Hepatocyte (in vitro differentiated cells): ENCODE measurements around the gene CYP2C19. TPM values are rescaled to one million over a fixed set of nuclear protein-coding genes. Genes with fewer than 3 reads are reported as not detected.

Experiments
- DNase-seq: peaks from one replicate; pipeline ENCODE4 v3.0.0-alpha.2; 2016; ENCODE audit warnings: low spot score
- H2AFZ ChIP-seq: fragments of 200-600 bp; sonication (generic); 2 replicates; pipeline ENCODE4 v1.6.0; 2016; ENCODE audit warnings: antibody characterized with exemption, mild to moderate bottlenecking
- H3K27ac ChIP-seq: fragments of 200-600 bp; sonication (generic); 2 replicates; pipeline ENCODE4 v1.5.1; 2016; ENCODE audit warnings: mild to moderate bottlenecking
- H3K27me3 ChIP-seq: fragments of 200-600 bp; sonication (generic); 2 replicates; pipeline ENCODE4 v1.6.1; 2016
- H3K36me3 ChIP-seq: fragments of 200-600 bp; sonication (generic); replicated peaks from 2 replicates; pipeline ENCODE4 v1.5.1; 2016; ENCODE audit warnings: low read depth; ENCODE audit not compliant: insufficient read depth
- H3K4me1 ChIP-seq: fragments of 200-600 bp; sonication (generic); 2 replicates; pipeline ENCODE4 v1.5.1; 2016; ENCODE audit warnings: mild to moderate bottlenecking, moderate library complexity; ENCODE audit not compliant: insufficient read depth
- H3K4me2 ChIP-seq: fragments of 200-600 bp; sonication (generic); 2 replicates; pipeline ENCODE4 v1.6.0; 2016
- H3K4me3 ChIP-seq: fragments of 200-600 bp; sonication (generic); 2 replicates; pipeline ENCODE4 v1.5.1; 2016; ENCODE audit warnings: mild to moderate bottlenecking
- H3K79me2 ChIP-seq: fragments of 200-600 bp; sonication (generic); 2 replicates; pipeline ENCODE4 v1.6.0; 2017; ENCODE audit warnings: mild to moderate bottlenecking
- H3K9me2 ChIP-seq: fragments of 200-600 bp; sonication (generic); replicated peaks from 2 replicates; pipeline ENCODE4 v1.6.0; 2017; ENCODE audit warnings: mild to moderate bottlenecking; ENCODE audit not compliant: insufficient read depth
- H3K9me3 ChIP-seq: fragments of 200-600 bp; sonication (generic); 2 replicates; pipeline ENCODE4 v1.5.1; 2016; ENCODE audit warnings: low read depth, mild to moderate bottlenecking
- H4K20me1 ChIP-seq: fragments of 200-600 bp; sonication (generic); 2 replicates; pipeline ENCODE4 v1.6.0; 2016; ENCODE audit warnings: mild to moderate bottlenecking; ENCODE audit not compliant: insufficient read depth, poor library complexity, severe bottlenecking
- CTCF ChIP-seq: fragments of 200-600 bp; sonication (generic); IDR thresholded peaks from 2 replicates; pipeline ENCODE4 v1.5.1; 2016; ENCODE audit warnings: antibody characterized with exemption, mild to moderate bottlenecking; ENCODE audit not compliant: poor library complexity
- EZH2 ChIP-seq: fragments of 200-600 bp; sonication (generic); IDR thresholded peaks from 2 replicates; pipeline ENCODE4 v1.6.1; 2016; ENCODE audit warnings: antibody characterized with exemption, mild to moderate bottlenecking, borderline replicate concordance
- EZH2phosphoT487 ChIP-seq: fragments of 200-600 bp; sonication (generic); IDR thresholded peaks from one replicate; pipeline ENCODE4 v1.6.1; 2018; ENCODE audit warnings: antibody characterized with exemption, mild to moderate bottlenecking, low read depth, moderate library complexity; ENCODE audit not compliant: unreplicated experiment, severe bottlenecking
- WGBS: methylation state at CpG from one replicate; pipeline ENCODE4 v1.1.6; 2016; ENCODE audit warnings: low lambda C conversion rate; ENCODE audit errors: missing lambda C conversion rate; 5-methylcytosine and 5-hydroxymethylcytosine counted together
- polyA plus RNA-seq: library from polyadenylated mRNA; unstranded; fragments of >200 nt; fragmentation: Nextera tagmentation; extraction: Ambion mirVana; gene quantifications from 2 replicates; pipeline ENCODE4 v1.2.1, GENCODE V29; 2016
- total RNA-seq: library from RNA; depleted of rRNA; stranded (reverse); fragments of >200 nt; gene quantifications from 2 replicates; pipeline ENCODE4 v1.2.3, GENCODE V29; 2014

Gene CYP2C19
- total and polyA plus RNA-seq, 2 experiments from 2014 or later: 21.3 to 44.6 TPM

GRCh38 chr10:94846204-94846603 lies 83.7 kb downstream of the CYP2C19 start:
- Histone ChIP-seq H3K4me2 (no peak overlapping the region), H3K9me3 (no peaks in the 10 kb centered on the region), H3K27me3 (no peaks in the 10 kb centered on the region), H3K9me2 (no peaks in the 10 kb centered on the region), H4K20me1 (no peaks in the 10 kb centered on the region), H3K79me2 (no peaks in the 10 kb centered on the region), H3K4me3 (no peak overlapping the region), H3K4me1 (no peaks in the 10 kb centered on the region), H3K27ac (no peak overlapping the region), H3K36me3 (no peaks in the 10 kb centered on the region), H2AFZ (no peak overlapping the region)
- TF ChIP-seq EZH2 (no peak), CTCF (no peak), EZH2phosphoT487 (no peak)
- no peak for DNase-seq
- WGBS: 96% methylated on average over 1 of the region's 1 CpG

GRCh38 chr10:94850766-94851165 lies 88.3 kb downstream of the CYP2C19 start:
- Histone ChIP-seq H3K4me1 (no peaks in the 10 kb centered on the region), H3K27ac (no peak overlapping the region), H3K9me2 (no peaks in the 10 kb centered on the region), H3K4me3 (no peak overlapping the region), H3K9me3 (no peaks in the 10 kb centered on the region), H4K20me1 (no peaks in the 10 kb centered on the region), H2AFZ (no peak overlapping the region), H3K27me3 (no peaks in the 10 kb centered on the region), H3K4me2 (no peak overlapping the region), H3K36me3 (no peaks in the 10 kb centered on the region), H3K79me2 (no peaks in the 10 kb centered on the region)
- no peak for DNase-seq
- 45% methylated on average over 1 of the region's 1 CpG for WGBS
- TF ChIP-seq EZH2 (no peak), CTCF (no peak), EZH2phosphoT487 (no peak)

- Histone ChIP-seq H3K4me2 (no peak overlapping the region), H3K36me3 (no peaks in the 10 kb centered on the region), H3K27me3 (no peaks in the 10 kb centered on the region), H3K9me2 (no peaks in the 10 kb centered on the region), H4K20me1 (no peaks in the 10 kb centered on the region), H3K9me3 (no peaks in the 10 kb centered on the region), H3K79me2 (no peaks in the 10 kb centered on the region), H3K4me1 (no peaks in the 10 kb centered on the region), H3K4me3 (no peak overlapping the region), H3K27ac (no peak overlapping the region), H2AFZ (no peak overlapping the region)
- DNase-seq: no peak
- TF ChIP-seq EZH2 (no peak), EZH2phosphoT487 (no peak), CTCF (no peak)
Measured at GRCh38 chr10:94851263-94851662, 88.8 kb downstream of the CYP2C19 start.

- no peak overlapping the region for H3K4me2 ChIP-seq
- no peaks in the 10 kb centered on the region for H3K9me3 ChIP-seq
- H3K4me3 ChIP-seq: no peak overlapping the region
- no peak for DNase-seq
- H3K4me1 ChIP-seq: no peaks in the 10 kb centered on the region
- TF ChIP-seq EZH2phosphoT487 (no peak), CTCF (no peak), EZH2 (no peak)
- H3K27me3 ChIP-seq: no peaks in the 10 kb centered on the region
- H3K36me3 ChIP-seq: no peaks in the 10 kb centered on the region
- H3K9me2 ChIP-seq: no peaks in the 10 kb centered on the region
- H2AFZ ChIP-seq: no peak overlapping the region
- 90% methylated on average over 3 of the region's 3 CpGs for WGBS
- H3K79me2 ChIP-seq: no peaks in the 10 kb centered on the region
- H3K27ac ChIP-seq: no peak overlapping the region
- no peaks in the 10 kb centered on the region for H4K20me1 ChIP-seq
Measured at GRCh38 chr10:94852438-94852837, 90.0 kb downstream of the CYP2C19 start.
